Measurements from ENCODE around the gene TREM1.
"Not testable (repeated sequence)": the region's sequence is repeated elsewhere in the genome, so short reads cannot be mapped to it uniquely, and the experiment has no call there.

TREM1 gene

DNA sequence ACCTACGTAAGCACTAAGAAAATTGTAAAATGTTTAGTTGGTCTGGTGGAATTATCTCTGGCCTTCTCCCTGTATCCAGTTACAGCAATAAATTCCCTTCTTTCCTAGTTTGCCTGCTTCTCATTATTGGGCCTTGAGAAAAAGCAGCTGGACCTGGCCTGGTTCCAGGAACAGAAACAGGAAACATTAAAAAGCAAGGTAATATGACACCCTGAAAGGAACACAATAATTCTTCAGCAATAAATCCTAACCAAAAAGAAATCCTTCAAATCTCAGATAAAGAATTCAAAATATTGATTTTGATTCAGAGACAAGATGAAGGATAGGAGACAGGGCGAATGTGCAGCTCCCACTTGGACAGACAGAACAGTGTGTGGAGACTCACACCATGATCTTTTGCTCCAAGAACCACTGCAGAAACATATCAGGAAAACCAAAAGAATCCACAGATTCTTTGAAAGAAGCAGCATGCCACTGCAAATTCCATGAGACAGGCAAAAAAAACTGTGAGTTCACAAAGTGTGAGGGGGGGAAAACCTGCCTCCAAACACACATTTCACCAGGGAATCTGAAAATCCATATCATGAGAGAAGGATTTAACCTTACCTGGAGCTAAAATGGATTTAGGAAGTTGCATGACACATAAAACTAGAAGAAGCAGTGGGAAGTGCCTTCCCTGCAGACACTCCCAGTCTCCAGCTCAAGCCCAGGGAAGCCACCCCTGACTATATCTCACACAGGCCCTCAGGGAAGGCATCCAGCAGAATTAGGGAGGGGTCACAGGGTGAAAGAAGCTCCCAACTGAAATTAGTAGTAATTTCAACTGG, 28.9 kb downstream of the TREM1 start:
- DNase-seq (ENCODE audit: low spot score) = no peak

GRCh38 chr6:41256383-41256782, 30.1 kb downstream of the TREM1 start:
- no peak for DNase-seq (ENCODE audit: low spot score)

GRCh38 chr6:41255638-41256246, 30.7 kb downstream of the TREM1 start:
- no peak for DNase-seq (ENCODE audit: low spot score)

GRCh38 chr6:41255110-41255509, 31.4 kb downstream of the TREM1 start:
- DNase-seq (ENCODE audit: low spot score) = no peak

DNA sequence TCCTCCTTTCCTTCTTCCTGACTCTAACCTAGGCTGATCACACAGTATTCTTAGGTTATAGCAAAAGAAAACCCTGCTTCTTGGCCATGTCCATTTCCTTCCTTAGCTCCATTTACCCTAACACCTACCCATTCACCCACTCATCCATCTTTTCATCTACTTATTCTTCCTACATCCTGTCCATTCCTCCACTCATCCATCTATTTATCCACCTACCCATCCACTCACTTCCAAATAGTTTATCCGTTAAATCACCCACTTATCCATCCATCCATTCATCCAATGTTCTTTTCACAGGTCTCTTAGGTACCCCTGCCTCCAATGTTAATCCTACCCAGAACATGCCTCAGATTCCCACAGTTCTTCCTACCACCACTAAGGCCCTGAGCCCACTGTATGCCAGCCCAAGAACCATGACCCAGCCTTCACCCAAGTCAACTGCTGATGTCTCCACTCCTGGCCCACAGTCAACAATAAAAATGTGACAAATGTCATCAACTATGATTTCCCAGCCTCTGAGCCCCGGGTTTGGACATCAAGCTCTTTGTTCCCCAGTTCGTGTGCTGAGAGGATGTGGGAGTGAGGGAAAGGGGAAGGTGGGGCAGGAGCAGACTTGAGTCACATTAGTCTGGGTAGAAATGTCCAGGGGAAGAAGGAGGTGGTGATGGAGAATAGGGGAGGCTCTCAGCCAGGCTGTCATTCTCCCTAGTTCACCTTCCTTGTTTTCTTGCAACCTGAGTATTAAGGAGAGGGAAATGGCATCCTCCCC, 33.9 kb downstream of the TREM1 start:
- DNase-seq (ENCODE audit: low spot score) = no peak

DNA sequence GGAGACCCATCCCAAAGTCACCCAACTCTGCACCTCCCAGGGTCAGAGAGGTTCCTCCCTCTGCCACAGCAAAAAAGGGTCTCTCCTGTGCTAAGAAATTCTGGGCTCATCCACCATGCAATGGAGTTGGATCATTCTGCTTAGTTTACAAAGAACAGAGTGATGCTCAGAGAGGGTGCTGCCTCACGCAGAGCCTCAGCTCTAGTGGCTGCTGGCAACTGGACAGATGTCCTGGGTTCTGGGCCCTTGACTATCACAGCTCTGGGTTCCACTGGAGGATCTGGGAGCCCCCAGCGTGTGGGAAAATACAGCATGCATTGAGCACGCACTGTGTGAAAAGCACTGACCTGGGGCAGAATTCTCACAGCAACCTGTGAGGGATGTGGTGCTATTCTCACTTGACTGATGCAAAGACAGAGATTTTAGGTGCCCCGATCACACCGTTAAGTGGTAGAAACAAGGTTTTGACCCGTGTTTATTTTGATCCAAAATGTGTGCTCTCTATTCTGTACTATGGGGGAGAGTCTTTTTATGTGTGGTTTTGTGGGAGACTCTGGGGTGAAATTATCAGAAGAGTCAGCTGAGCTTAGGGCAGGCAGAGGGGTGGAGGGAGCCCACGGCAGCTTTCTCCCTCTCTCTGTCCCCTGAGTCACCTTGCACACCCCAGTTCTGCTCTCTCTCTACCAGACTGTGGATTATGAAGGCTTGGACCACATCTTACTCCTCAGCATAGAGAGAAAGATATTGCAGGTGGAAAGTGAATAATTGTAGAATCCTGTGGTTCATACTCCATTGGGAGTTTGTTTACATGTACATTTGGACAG, 38.4 kb downstream of the TREM1 start:
- DNase-seq (ENCODE audit: low spot score) = no peak

GRCh38 chr6:41247288-41247865, 39.1 kb downstream of the TREM1 start:
- no peak for DNase-seq (ENCODE audit: low spot score)

GRCh38 chr6:41246529-41246928, 40.0 kb downstream of the TREM1 start:
- DNase-seq (ENCODE audit: low spot score) = not testable (repeated sequence)

DNA sequence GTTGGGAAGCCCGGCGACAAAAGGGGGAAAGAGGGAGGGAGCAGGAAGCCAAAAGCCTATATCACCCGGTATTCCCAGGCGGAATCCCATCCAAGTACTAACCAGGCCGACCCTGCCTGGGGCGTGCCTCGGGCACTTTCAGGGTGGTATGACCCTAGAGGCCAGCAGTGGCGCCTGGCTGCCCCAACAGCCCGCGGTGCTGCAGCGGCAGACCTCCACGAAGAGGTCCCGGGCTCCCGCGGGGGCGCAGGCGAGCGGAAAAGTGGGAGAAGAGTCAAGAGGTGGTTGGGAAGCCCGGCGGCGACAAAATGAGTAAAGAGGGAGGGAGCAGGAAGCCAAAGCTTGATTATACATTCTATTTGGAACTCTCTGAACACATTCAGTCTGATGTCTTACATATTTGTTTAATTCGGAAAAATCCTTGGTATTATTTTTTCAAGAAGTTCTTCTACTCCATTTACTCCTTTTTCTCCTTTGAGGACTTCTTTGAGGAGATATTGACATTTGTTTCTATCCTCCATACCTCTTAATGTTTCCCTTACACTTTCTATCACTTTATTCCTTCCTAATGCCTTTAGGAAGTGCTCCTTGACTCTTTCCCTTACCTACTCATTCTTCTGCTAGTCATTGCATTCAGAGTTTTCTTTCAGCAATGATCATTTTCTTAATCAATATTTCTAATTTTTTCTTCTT, 46.9 kb downstream of the TREM1 start:
- no peak for DNase-seq (ENCODE audit: low spot score)

GRCh38 chr6:41237128-41237527, 49.4 kb downstream of the TREM1 start:
- DNase-seq (ENCODE audit: low spot score) = no peak

GRCh38 chr6:41236276-41236675, 50.2 kb downstream of the TREM1 start:
- no peak for DNase-seq (ENCODE audit: low spot score)

- DNase-seq (ENCODE audit: low spot score) = peak; percentile 1
These were observed 53.8 kb downstream of the TREM1 start for GRCh38 chr6:41232667-41233066.

DNA sequence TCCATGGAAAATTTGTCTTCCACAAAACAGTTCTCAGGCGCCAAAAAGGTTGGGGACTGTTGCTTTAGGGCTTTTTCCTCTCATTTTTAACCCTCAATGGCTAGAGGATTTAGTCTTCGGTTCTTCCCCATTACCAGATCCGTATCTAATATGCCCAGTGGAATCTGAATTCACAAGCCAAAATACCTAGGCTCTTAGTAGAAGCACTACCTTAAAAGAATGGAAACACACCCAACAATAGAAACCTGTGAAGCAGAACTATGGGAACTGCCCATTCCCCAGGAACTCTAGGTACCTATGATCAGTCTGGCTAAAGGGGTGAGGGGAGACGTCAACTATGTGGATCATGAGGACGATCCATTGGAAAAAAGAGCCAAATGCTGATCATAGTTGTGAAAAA, 55.2 kb downstream of the TREM1 start:
- DNase-seq (ENCODE audit: low spot score) = no peak

DNA sequence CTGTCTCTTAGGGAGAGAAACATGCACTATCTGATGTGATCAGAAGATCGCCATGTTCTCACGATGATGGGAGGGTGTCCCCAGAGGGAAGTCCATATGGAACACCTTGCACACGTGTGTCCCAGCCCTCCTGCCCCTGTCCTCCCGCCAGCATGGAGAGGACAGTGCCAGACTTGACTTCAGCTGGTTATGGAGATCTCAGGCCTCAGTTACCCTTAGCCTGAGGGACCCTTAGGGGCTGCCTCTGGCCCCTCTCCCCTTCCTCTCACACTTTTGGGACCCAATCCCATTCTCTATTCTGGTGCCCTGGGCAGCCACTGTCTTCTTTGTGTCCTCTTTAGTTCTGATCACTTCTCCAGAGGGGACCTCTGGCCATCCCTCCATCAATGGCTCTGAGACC, 56.8 kb downstream of the TREM1 start:
- DNase-seq (ENCODE audit: low spot score) = no peak

GRCh38 chr6:41228616-41229015, 57.9 kb downstream of the TREM1 start:
- DNase-seq (ENCODE audit: low spot score) = no peak

DNA sequence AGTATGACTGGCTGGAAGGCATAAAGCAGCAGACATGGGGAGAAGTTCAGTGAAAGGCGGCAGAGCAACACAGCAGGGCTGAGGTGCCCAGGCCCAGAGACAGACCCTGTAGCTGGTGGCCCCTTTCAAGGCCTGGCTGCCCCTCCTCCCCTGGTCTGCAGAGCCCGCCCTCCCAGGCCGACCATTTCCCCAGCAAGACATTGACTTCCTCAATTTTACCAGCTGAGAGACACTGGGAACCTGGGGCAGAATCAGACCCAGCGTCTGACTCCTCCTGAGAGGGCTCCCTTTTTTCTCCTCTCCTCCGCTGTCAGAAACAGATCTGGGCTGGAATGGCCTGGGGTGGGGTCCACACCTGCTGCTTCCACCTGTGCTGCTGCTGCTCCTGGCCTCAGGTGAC, 58.4 kb downstream of the TREM1 start, which contains the start of gene TREML4:
TREML4 (plus strand) TSS at position 254 of the 400 bp plus-strand sequence; CDS start at position 333, 79 bp downstream.
- no peak for DNase-seq (ENCODE audit: low spot score)

DNA sequence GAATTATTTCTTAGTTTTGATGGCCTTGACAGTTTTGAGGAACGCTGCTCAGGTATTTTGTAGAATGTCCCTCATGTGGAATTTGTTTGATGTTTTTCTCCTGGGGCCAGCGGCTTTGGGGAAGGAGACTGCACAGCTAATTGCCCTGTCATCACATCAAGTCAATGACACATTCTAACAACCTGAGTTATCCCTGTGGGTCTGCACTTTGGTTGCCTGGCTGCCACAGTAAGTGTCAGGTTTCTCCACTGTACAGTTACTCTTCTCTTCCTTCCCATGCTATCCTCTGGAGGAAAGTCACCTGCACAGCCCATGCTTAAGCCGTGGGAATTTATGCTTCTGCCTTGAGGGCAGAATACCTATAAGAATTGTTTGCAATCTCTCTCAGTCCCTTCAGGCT, 59.7 kb downstream of the TREM1 start:
- DNase-seq (ENCODE audit: low spot score) = no peak

GRCh38 chr6:41224800-41225199, 61.7 kb downstream of the TREM1 start:
- DNase-seq (ENCODE audit: low spot score) = no peak
